ENCODE data around the gene GCSAM. TPM values are rescaled to one million over a fixed set of nuclear protein-coding genes. Genes with fewer than 3 reads are reported as not detected.
"Not testable (repeated sequence)": the region's sequence is repeated elsewhere in the genome, so short reads cannot be mapped to it uniquely, and the experiment has no call there.

GCSAM gene
- total RNA-seq, 1 experiment from 2014 or later: not detected

DNA sequence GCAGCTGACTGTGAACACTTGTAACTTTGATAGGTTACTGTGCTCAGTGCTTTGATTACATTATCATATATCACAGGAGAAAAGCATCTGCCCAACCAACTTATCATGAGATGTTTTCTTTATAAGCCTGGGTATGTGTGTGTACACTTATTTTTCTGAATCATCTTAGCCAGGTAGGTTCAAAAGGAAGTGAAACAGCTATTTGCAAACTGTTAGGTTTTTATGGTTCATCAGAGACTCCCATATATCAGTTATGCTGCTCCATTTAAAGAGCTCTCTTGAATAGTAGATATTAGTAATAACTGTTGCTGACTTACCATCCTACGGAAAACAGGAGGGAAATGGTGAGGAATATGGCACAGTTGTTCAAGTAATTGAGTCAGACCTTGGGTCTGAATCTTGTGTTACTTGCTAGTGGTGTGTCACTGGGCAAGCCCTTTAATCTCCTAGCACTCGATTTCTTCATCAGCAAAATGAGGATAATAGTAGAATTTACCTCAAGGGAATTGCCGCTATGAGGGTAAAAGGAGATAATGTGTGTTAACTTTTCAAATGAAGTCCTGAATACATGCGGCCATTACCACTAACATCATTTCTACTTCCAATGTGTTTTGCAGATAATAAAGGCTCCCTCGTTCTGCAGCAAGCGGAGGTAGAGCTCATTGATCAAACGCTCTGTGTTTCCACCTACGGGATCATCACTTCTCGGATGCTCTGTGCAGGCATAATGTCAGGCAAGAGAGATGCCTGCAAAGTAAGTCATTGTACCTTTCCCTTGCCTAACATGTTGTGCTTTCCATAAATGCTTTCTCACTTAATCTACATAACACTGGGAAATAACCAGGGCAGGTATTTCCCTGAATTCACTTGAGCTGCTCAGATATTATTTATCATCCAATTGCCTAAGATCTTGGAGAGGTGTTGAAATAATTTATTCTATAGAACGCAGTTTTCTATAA is 54.6 kb downstream of the GCSAM start:
- ChIA-PET POLR2A (no interaction called here), CTCF (no interaction called here)
- intact Hi-C loops (cut with micrococcal nuclease; ENCODE audit: unreplicated experiment): no loop called here

DNA sequence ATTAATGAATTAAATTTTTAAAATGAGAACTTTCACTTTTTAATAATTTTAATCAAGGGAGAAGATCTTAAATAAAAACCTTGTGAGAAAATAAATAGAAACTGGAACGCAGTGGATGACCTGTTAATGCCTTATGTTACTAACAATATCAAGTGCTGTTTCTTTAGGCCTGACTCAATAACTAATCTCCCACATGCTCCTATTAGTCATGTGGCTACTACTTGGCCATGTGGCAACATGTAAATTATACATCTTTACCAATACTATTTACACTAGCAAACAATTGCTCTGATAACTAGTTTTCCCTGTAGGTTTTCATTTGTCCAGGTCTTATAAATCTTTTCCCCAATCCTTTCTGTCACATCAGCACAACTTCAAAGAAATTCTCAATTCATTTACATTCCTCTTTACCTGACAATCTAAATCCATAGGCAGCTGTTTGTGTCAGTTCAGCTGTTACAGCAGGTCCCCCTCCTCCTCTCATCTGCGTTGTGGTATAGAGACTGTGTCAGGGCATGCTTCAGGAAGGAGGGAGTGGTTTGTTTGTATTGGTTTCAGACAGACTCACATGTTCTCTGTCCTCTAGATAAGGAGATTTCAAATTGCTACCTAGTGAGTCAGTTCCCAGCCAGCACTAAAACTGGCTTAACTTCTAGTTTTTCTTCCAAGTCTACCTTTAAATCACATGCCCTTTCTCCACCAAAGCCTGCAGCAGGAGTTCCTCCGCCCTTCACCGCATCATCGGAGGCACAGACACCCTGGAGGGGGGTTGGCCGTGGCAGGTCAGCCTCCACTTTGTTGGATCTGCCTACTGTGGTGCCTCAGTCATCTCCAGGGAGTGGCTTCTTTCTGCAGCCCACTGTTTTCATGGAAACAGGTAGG is 58.2 kb downstream of the GCSAM start:
- Mint-ChIP-seq H3K36me3 (ENCODE audit: insufficient read depth, unreplicated experiment) (peaks cover 18% of the 10 kb centered on the region), H3K4me3 (ENCODE audit: unreplicated experiment) (peak overlapping the region; percentile 63), H3K27ac (ENCODE audit: unreplicated experiment) (peak overlapping the region; percentile 85), H3K27me3 (ENCODE audit: insufficient read depth, unreplicated experiment) (no peaks in the 10 kb centered on the region), H3K4me1 (ENCODE audit: low read depth, unreplicated experiment) (peaks cover 35% of the 10 kb centered on the region), H3K9me3 (ENCODE audit: unreplicated experiment) (peaks cover 9% of the 10 kb centered on the region)
- TF ChIP-seq, protein P1, sequence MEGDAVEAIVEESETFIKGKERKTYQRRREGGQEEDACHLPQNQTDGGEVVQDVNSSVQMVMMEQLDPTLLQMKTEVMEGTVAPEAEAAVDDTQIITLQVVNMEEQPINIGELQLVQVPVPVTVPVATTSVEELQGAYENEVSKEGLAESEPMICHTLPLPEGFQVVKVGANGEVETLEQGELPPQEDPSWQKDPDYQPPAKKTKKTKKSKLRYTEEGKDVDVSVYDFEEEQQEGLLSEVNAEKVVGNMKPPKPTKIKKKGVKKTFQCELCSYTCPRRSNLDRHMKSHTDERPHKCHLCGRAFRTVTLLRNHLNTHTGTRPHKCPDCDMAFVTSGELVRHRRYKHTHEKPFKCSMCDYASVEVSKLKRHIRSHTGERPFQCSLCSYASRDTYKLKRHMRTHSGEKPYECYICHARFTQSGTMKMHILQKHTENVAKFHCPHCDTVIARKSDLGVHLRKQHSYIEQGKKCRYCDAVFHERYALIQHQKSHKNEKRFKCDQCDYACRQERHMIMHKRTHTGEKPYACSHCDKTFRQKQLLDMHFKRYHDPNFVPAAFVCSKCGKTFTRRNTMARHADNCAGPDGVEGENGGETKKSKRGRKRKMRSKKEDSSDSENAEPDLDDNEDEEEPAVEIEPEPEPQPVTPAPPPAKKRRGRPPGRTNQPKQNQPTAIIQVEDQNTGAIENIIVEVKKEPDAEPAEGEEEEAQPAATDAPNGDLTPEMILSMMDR (IDR thresholded peaks at IDR 0.05; ENCODE audit: insufficient read depth in 1 of 2, low read depth in 1 of 2, low read length in 1 of 2, severe bottlenecking in 1 of 2, unreplicated experiment in 1 of 2): no peak
- ChIA-PET POLR2A (interaction anchor here (0.6 to 1.0 kb wide), 4 partner anchors 10 to 181 kb away, joined by 3 to 9 read pairs (median 4); partner anchors contain the start of genes ABHD10 and C3orf52), CTCF (interaction anchor here (1.0 kb wide), 1 partner anchor 61 kb away, joined by 3 read pairs; no protein-coding TSS in a partner anchor)
- Histone ChIP-seq H3K36me3 (ENCODE audit: control insufficient read depth, insufficient read depth, low read length) (no peaks in the 10 kb centered on the region), H3K4me3 (ENCODE audit: low read depth, low read length) (peak overlapping the region; percentile 5; the same call in 1 of the 2 replicates), H3K27me3 (replicated peaks; ENCODE audit: control insufficient read depth, insufficient read depth, low read length) (no peaks in the 10 kb centered on the region), H3K4me1 (peaks cover 34% of the 10 kb centered on the region), H3K9me3 (no peaks in the 10 kb centered on the region)
- no TSS peak for BruUV-seq (replicated peaks)
- DNase-seq: peak; percentile 94 to 96
- intact Hi-C loops (cut with micrococcal nuclease; ENCODE audit: unreplicated experiment): loop anchor here (1.0 to 2.0 kb wide), 3 partner anchors 10 to 340 kb away; no protein-coding TSS in a partner anchor

More for the DNA sequence above, 54.6 kb downstream of the GCSAM start:
- Mint-ChIP-seq H3K36me3 (ENCODE audit: insufficient read depth, unreplicated experiment) (peaks cover 16% of the 10 kb centered on the region), H3K4me3 (ENCODE audit: unreplicated experiment) (no peak overlapping the region), H3K9me3 (ENCODE audit: unreplicated experiment) (no peaks in the 10 kb centered on the region), H3K4me1 (ENCODE audit: low read depth, unreplicated experiment) (peaks cover 43% of the 10 kb centered on the region), H3K27ac (ENCODE audit: unreplicated experiment) (peak overlapping the region; percentile 29), H3K27me3 (ENCODE audit: insufficient read depth, unreplicated experiment) (no peaks in the 10 kb centered on the region)
- Histone ChIP-seq H3K36me3 (ENCODE audit: control insufficient read depth, insufficient read depth, low read length) (no peaks in the 10 kb centered on the region), H3K9me3 (no peaks in the 10 kb centered on the region), H3K4me3 (ENCODE audit: low read depth, low read length) (no peak overlapping the region), H3K4me1 (peaks cover 49% of the 10 kb centered on the region), H3K27me3 (replicated peaks; ENCODE audit: control insufficient read depth, insufficient read depth, low read length) (no peaks in the 10 kb centered on the region)
- DNase-seq: no peak
- TF ChIP-seq, protein P1 (IDR thresholded peaks at IDR 0.05; ENCODE audit: insufficient read depth in 1 of 2, low read depth in 1 of 2, low read length in 1 of 2, severe bottlenecking in 1 of 2, unreplicated experiment in 1 of 2): no peak
- no TSS peak for BruUV-seq (replicated peaks)

DNA sequence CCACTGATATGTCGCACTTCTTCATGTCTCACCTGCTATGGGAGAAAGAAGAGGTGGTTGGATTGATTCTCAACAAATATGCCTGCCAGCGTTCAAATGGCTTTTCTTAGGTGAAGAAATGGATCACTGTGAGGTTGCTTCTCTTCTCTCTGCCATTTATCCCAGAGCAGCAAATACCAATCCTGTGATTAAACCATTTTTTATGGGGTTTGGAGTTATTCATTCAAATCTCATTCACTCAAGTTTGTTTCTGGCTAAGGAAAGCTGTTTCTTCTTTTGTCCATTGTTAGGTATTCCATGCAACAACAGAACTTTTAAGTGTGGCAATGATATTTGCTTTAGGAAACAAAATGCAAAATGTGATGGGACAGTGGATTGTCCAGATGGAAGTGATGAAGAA is 59.0 kb downstream of the GCSAM start:
- Histone ChIP-seq H3K27me3 (replicated peaks; ENCODE audit: control insufficient read depth, insufficient read depth, low read length) (no peaks in the 10 kb centered on the region), H3K9me3 (no peaks in the 10 kb centered on the region), H3K4me1 (peaks cover 34% of the 10 kb centered on the region), H3K4me3 (ENCODE audit: low read depth, low read length) (no peak overlapping the region), H3K36me3 (ENCODE audit: control insufficient read depth, insufficient read depth, low read length) (no peaks in the 10 kb centered on the region)
- peak overlapping the region; percentile 63 for H3K4me3 Mint-ChIP-seq (ENCODE audit: unreplicated experiment)
- peaks cover 18% of the 10 kb centered on the region for H3K36me3 Mint-ChIP-seq (ENCODE audit: insufficient read depth, unreplicated experiment)
- BruUV-seq (replicated peaks): TSS peak; percentile 81
- H3K27me3 Mint-ChIP-seq (ENCODE audit: insufficient read depth, unreplicated experiment): no peaks in the 10 kb centered on the region
- intact Hi-C loops (cut with micrococcal nuclease; ENCODE audit: unreplicated experiment): loop anchor here (2.0 kb wide), 1 partner anchor 17 kb away; no protein-coding TSS in a partner anchor
- peaks cover 9% of the 10 kb centered on the region for H3K9me3 Mint-ChIP-seq (ENCODE audit: unreplicated experiment)
- TF ChIP-seq, protein P1 (IDR thresholded peaks at IDR 0.05; ENCODE audit: insufficient read depth in 1 of 2, low read depth in 1 of 2, low read length in 1 of 2, severe bottlenecking in 1 of 2, unreplicated experiment in 1 of 2): no peak
- CTCF ChIA-PET: no interaction called here
- peaks cover 35% of the 10 kb centered on the region for H3K4me1 Mint-ChIP-seq (ENCODE audit: low read depth, unreplicated experiment)
- POLR2A ChIA-PET: no interaction called here
- DNase-seq: no peak
- peak overlapping the region; percentile 85 for H3K27ac Mint-ChIP-seq (ENCODE audit: unreplicated experiment)

DNA sequence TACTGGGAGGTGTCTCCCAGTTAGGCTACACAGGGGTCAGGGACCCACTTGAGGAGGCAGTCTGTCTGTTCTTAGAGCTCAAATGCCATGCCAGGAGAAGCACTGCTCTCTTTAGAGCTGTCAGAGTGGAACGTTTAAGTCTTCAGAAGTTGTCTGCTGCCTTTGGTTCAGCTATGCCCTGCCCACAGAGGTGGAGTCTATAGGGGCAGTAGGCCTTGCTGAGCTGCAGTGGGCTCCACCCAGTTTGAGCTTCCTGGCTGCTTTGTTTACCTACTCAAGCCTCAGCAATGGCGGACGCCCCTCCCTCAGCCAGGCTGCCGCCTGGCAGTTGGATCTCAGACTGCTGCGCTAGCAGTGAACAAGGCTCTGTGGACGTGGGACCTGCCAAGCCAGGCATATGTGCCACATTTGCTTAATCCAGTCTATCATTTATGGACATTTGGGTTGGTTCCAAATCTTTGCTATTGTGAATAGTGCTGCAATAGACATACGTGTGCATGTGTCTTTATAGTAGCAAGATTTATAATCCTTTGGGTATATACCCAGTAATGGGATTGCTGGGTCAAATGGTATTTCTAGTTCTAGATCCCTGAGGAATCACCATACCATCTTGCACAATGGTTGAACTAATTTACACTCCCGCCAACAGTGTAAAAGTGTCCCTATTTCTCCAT is 60.5 kb downstream of the GCSAM start:
- H3K4me3 ChIP-seq (ENCODE audit: low read depth, low read length); BruUV-seq (replicated peaks): not testable (repeated sequence)
- H3K36me3 Mint-ChIP-seq (ENCODE audit: insufficient read depth, unreplicated experiment): peaks cover 18% of the 10 kb centered on the region

More for the DNA sequence above, 60.5 kb downstream of the GCSAM start:
- H3K27me3 ChIP-seq (replicated peaks; ENCODE audit: control insufficient read depth, insufficient read depth, low read length); H3K4me3 Mint-ChIP-seq (ENCODE audit: unreplicated experiment); intact Hi-C loops (cut with micrococcal nuclease; ENCODE audit: unreplicated experiment); H3K27me3 Mint-ChIP-seq (ENCODE audit: insufficient read depth, unreplicated experiment); H3K9me3 ChIP-seq; H3K27ac Mint-ChIP-seq (ENCODE audit: unreplicated experiment); H3K9me3 Mint-ChIP-seq (ENCODE audit: unreplicated experiment); DNase-seq; H3K36me3 ChIP-seq (ENCODE audit: control insufficient read depth, insufficient read depth, low read length); POLR2A ChIA-PET; CTCF ChIA-PET: not testable (repeated sequence)
- peaks cover 34% of the 10 kb centered on the region for H3K4me1 ChIP-seq
- H3K4me1 Mint-ChIP-seq (ENCODE audit: low read depth, unreplicated experiment): peaks cover 35% of the 10 kb centered on the region

Measured in Caco-2 (cell line).